Lung (tissue), 12 donors: ENCODE results near the gene CSF2RB. TPM values are rescaled to one million over a fixed set of nuclear protein-coding genes. Genes with fewer than 3 reads are reported as not detected.

Experiments
- ATAC-seq: fragments of 200-7000 bp; cut with Tn5 transposase; one replicate; pipeline ENCODE4 v1.9.1; 2020; ENCODE audit warnings: moderate number of reproducible peaks; ENCODE audit not compliant: insufficient read depth, low FRiP score
- DNase-seq, 3 donors: peaks; one replicate each; pipeline ENCODE4 v3.0.0-alpha.2; 2013 to 2017
- H3K27ac ChIP-seq, 2 donors: one replicate each; pipeline ENCODE4 v1.5.1; 2013; ENCODE audit warnings: mild to moderate bottlenecking in 2 of 2, moderate library complexity in 2 of 2, control low read depth in 1 of 2, inconsistent platforms in 1 of 2, low read depth in 1 of 2, low read length in 1 of 2
- H3K27me3 ChIP-seq, 3 donors: one replicate each; pipeline ENCODE4 v1.5.1; 2013; ENCODE audit warnings: low read length in 2 of 3; ENCODE audit not compliant: control insufficient read depth in 3 of 3, insufficient read depth in 3 of 3
- H3K36me3 ChIP-seq, 4 donors: one replicate each; pipeline ENCODE4 v1.5.1; 2013; ENCODE audit warnings: low read length in 4 of 4, mild to moderate bottlenecking in 1 of 4, moderate library complexity in 1 of 4; ENCODE audit not compliant: control insufficient read depth in 4 of 4, insufficient read depth in 4 of 4
- H3K4me1 ChIP-seq, 5 donors: one replicate each; pipeline ENCODE4 v1.5.1; 2013; ENCODE audit warnings: low read length in 5 of 5, mild to moderate bottlenecking in 2 of 5, moderate library complexity in 1 of 5; ENCODE audit not compliant: control insufficient read depth in 5 of 5, insufficient read depth in 5 of 5
- H3K4me3 ChIP-seq: one replicate; pipeline ENCODE4 v1.5.1; 2013; ENCODE audit warnings: mild to moderate bottlenecking, control low read depth, moderate library complexity
- H3K9ac ChIP-seq, 2 donors: one replicate each; pipeline ENCODE4 v1.5.1; 2013; ENCODE audit warnings: low read length in 2 of 2, control low read depth in 1 of 2; ENCODE audit not compliant: insufficient read depth in 1 of 2
- H3K9me3 ChIP-seq, 4 donors: one replicate each; pipeline ENCODE4 v1.5.1; 2013; ENCODE audit warnings: low read length in 3 of 4, mild to moderate bottlenecking in 1 of 4, moderate library complexity in 1 of 4; ENCODE audit not compliant: control insufficient read depth in 4 of 4, insufficient read depth in 3 of 4
- WGBS, 2 donors: extraction: QIAGEN DNeasy Blood & Tissue Kit; methylation state at CpG; one replicate each; pipeline ENCODE4 v1.1.7; 2013; 5-methylcytosine and 5-hydroxymethylcytosine counted together
- polyA plus RNA-seq, 2 donors: library from polyadenylated mRNA; stranded (reverse); fragments of 200-250 nt; gene quantifications; one replicate each; pipeline ENCODE4 v1.2.1, GENCODE V29; 2013
- total RNA-seq, 2 donors: library from RNA; depleted of rRNA in 1 of 2; stranded (reverse); fragments of >200 nt in 1 of 2; gene quantifications; one replicate each; pipeline ENCODE4 v1.2.1, GENCODE V29; 2014 to 2021
- TF ChIP-seq, protein P1 (sequence below): IDR thresholded peaks from 2 replicates; pipeline ENCODE4 v1.5.1; 2012; ENCODE audit warnings: mild to moderate bottlenecking; ENCODE audit errors: control extremely low read depth, extremely low read depth
- donor health status: control.
- donor health status: control.
- donor health status: Bipolar disorder and iron deficiency.
- donor health status: healthy.
- donor health status: DM: yes; HTN: yes; CAD: no.

CSF2RB gene
- total and polyA plus RNA-seq, 4 donors, result 6.6 to 72.8 (median 20.6) TPM

DNA sequence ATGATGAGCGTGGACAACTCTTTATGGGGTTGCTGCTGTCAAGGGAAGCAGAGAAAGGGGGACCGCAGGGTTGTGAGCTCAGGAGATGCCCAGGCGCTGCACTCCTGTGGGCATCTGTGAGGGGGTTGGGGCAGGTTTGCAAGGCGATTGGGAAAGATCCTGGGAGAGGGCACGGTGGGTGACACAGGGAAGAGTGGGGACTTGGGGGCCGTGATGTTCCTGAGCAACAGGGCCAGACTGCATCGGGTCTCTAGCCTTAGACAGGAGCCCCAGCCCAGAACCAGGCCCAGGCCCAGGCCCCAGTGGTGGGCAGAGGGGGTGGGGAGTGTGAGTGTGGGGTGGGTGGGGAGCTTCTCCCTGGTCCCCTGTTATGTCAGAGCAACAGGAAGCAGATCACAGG is 38.3 kb downstream of the CSF2RB start:
- 75 to 88% methylated on average over 6 to 7 of the region's 7 CpGs for WGBS, 2 donors
- TF ChIP-seq, protein P1, sequence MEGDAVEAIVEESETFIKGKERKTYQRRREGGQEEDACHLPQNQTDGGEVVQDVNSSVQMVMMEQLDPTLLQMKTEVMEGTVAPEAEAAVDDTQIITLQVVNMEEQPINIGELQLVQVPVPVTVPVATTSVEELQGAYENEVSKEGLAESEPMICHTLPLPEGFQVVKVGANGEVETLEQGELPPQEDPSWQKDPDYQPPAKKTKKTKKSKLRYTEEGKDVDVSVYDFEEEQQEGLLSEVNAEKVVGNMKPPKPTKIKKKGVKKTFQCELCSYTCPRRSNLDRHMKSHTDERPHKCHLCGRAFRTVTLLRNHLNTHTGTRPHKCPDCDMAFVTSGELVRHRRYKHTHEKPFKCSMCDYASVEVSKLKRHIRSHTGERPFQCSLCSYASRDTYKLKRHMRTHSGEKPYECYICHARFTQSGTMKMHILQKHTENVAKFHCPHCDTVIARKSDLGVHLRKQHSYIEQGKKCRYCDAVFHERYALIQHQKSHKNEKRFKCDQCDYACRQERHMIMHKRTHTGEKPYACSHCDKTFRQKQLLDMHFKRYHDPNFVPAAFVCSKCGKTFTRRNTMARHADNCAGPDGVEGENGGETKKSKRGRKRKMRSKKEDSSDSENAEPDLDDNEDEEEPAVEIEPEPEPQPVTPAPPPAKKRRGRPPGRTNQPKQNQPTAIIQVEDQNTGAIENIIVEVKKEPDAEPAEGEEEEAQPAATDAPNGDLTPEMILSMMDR, result no peak
- ATAC-seq, result no peak

DNA sequence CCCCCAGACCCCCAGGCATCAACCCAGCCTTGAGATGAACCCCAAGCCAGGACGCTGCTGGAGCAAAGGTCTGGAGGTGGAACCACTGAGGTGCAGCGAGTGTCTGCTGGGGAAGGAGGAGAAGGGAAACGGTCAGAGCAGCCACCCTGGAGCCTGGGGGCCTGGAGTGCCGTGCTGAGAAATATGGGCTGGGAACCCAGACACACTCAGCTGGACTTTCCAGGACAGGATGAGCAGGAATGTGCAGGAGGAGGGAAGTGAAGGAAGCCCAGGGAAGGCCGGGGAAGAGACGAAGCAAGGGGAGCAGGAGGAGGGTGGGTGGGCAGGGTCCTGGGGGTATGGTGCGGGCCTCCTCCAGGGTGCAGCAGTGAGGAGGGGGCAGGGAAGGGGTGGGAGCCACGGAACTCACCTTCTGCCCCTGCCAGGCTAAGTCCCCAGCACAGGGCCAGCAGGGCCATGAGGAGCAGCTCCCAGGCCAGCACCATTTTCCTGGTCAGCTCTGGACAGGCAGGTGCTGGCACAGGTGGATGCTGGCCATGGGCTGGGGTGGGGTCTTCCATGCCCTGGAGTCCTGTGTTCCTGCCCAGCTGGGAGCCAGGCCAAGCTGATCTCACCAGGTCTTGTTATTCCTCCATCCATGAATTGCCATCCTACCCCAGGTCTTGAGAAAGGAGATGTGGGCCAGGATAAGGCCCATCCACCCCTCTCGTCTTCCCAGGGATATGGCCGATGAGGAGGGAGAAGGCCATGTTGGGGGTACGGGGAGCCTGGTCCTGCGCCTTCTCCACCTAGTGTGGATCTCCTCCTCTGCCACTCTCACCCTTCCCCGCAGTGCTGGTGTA is 40.0 kb downstream of the CSF2RB start:
- Histone ChIP-seq H3K27ac (no peak overlapping the region), H3K9ac (no peak overlapping the region), H3K27me3 (no peaks in the 10 kb centered on the region), H3K9me3 (peaks cover 0 to 2% (median 0%) of the 10 kb centered on the region in 4 donors), H3K4me3 (no peak overlapping the region), H3K36me3 (no peaks in the 10 kb centered on the region), H3K4me1 (no peaks in the 10 kb centered on the region)
- DNase-seq (no peak), ATAC-seq (no peak)
- WGBS, 2 donors, result 77 to 86% methylated on average over 13 of the region's 13 CpGs
- TF ChIP-seq, protein P1, result no peak

More for the DNA sequence above, 38.3 kb downstream of the CSF2RB start:
- no peaks in the 10 kb centered on the region for H3K27me3 ChIP-seq
- DNase-seq, result no peak
- H3K9ac ChIP-seq, result no peak overlapping the region
- no peaks in the 10 kb centered on the region for H3K36me3 ChIP-seq
- H3K27ac ChIP-seq, result no peak overlapping the region
- H3K4me3 ChIP-seq, result no peak overlapping the region
- peaks cover 0 to 2% (median 0%) of the 10 kb centered on the region in 4 donors for H3K9me3 ChIP-seq
- H3K4me1 ChIP-seq, result no peaks in the 10 kb centered on the region

DNA sequence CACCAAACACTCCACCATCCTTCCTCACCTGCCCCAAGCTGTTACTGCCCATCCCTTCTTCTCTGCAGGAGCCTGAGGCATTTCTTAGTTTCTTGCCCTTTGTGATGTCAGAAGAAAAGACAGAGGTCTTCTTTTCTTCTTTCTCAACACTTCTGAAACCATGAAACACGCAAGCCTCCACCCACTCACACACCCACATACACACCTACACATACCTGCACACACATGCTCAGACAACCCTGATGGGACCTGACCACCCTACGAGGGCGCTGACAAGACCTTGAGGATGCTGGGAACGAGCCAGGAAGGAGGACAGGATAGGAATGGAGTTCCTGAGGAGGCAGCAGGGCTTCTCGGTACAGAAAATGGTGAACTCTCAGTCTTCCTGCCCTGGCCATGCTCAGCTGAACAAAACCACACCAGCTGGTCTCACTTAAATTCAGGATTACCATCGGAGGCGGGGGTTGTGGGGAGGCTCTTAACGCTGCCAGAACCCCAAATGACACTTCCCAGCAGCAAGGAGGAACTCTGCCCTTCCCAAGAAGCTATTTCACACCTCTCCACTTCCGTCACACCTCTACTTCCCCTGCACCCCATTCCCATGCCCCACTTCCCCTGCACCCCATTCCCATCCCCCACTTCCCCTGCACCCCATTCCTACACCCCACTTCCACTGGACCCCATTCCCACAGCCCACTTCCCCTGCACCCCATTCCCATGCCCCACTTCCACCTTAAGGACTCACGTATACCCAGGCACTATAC is 41.0 kb downstream of the CSF2RB start:
- no peak for DNase-seq

More for the DNA sequence above, 41.0 kb downstream of the CSF2RB start:
- Histone ChIP-seq H3K27me3 (no peaks in the 10 kb centered on the region), H3K27ac (no peak overlapping the region), H3K36me3 (no peaks in the 10 kb centered on the region), H3K9me3 (peaks cover 0 to 2% (median 0%) of the 10 kb centered on the region in 4 donors), H3K4me1 (no peaks in the 10 kb centered on the region), H3K9ac (no peak overlapping the region), H3K4me3 (no peak overlapping the region)
- no peak for ATAC-seq
- WGBS, 2 donors, result 58 to 60% methylated on average over 10 of the region's 10 CpGs
- TF ChIP-seq, protein P1, result no peak
